Neural cell (in vitro differentiated cells): ENCODE results near the gene ARID1B.

Source experiments
- EP300 ChIP-seq: fragments of 450-650 bp; conservative IDR thresholded peaks from 2 replicates; pipeline ENCODE4 v1.6.1; 2014; ENCODE audit warnings: antibody characterized with exemption, mild to moderate bottlenecking, moderate library complexity; ENCODE audit not compliant: poor library complexity, severe bottlenecking
- EZH2 ChIP-seq: fragments of 200-600, 300-800 bp; shearing (Covaris generic), sonication (generic); IDR thresholded peaks from 2 replicates; pipeline ENCODE4 v1.6.1; 2014; ENCODE audit warnings: antibody characterized with exemption, low read length, borderline replicate concordance, mild to moderate bottlenecking; ENCODE audit not compliant: insufficient read depth, poor library complexity, severe bottlenecking
- RAD21 ChIP-seq: fragments of 450-650 bp; conservative IDR thresholded peaks from 2 replicates; pipeline ENCODE4 v1.6.1; 2014; ENCODE audit warnings: antibody characterized with exemption, mild to moderate bottlenecking, moderate library complexity
- SMC3 ChIP-seq: fragments of 450-650 bp; conservative IDR thresholded peaks from 2 replicates; pipeline ENCODE4 v1.6.1; 2014; ENCODE audit warnings: antibody characterized with exemption, mild to moderate bottlenecking, moderate library complexity; ENCODE audit not compliant: poor library complexity
- TF ChIP-seq, protein P1 (sequence below): IDR thresholded peaks from 2 replicates; pipeline ENCODE4 v1.6.1; 2012; ENCODE audit warnings: borderline replicate concordance

DNA sequence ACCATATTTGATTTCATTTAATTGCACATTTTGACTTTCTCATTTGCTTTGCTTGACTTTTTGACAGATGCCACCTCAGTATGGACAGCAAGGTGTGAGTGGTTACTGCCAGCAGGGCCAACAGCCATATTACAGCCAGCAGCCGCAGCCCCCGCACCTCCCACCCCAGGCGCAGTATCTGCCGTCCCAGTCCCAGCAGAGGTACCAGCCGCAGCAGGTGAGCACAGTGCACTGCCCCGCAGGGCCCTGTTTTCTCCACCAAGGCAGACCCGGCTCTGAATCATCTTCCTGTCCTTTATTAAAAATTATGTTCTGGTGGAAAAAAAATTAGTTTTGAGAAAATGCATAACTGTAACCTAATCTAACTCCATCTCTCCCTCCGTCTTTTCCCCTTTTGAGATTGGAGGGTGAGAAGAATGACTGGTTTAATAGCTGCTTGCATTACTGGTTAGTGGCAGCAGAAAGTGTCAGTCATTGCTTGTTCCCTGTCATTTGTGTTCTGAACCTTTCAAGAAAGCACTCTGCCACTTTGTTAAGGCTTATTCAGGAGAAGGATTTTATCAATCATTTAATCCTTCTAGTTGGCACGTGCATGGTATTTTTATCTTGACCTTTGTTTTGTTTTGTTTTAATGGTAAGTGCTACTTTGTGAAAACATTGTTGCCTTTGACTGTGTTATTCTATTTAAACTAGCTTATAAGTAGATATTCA lies 124.3 kb downstream of the ARID1B start:
- TF ChIP-seq, protein P1, sequence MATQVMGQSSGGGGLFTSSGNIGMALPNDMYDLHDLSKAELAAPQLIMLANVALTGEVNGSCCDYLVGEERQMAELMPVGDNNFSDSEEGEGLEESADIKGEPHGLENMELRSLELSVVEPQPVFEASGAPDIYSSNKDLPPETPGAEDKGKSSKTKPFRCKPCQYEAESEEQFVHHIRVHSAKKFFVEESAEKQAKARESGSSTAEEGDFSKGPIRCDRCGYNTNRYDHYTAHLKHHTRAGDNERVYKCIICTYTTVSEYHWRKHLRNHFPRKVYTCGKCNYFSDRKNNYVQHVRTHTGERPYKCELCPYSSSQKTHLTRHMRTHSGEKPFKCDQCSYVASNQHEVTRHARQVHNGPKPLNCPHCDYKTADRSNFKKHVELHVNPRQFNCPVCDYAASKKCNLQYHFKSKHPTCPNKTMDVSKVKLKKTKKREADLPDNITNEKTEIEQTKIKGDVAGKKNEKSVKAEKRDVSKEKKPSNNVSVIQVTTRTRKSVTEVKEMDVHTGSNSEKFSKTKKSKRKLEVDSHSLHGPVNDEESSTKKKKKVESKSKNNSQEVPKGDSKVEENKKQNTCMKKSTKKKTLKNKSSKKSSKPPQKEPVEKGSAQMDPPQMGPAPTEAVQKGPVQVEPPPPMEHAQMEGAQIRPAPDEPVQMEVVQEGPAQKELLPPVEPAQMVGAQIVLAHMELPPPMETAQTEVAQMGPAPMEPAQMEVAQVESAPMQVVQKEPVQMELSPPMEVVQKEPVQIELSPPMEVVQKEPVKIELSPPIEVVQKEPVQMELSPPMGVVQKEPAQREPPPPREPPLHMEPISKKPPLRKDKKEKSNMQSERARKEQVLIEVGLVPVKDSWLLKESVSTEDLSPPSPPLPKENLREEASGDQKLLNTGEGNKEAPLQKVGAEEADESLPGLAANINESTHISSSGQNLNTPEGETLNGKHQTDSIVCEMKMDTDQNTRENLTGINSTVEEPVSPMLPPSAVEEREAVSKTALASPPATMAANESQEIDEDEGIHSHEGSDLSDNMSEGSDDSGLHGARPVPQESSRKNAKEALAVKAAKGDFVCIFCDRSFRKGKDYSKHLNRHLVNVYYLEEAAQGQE = no peak
- TF ChIP-seq EP300 = peak; percentile 94
- no peak for TF ChIP-seq RAD21
- TF ChIP-seq EZH2 = no peak
- no peak for TF ChIP-seq SMC3
